GM18508 (cell line): Measurements from ENCODE around the gene CNOT2.
A peak's percentile ranks its signal among the peaks of the same experiment; 100 is the strongest.
"Not testable (repeated sequence)": the region's sequence is repeated elsewhere in the genome, so short reads cannot be mapped to it uniquely, and the experiment has no call there.

Experiments
- ATAC-seq: cut with Tn5 transposase; IDR thresholded peaks from one replicate; pipeline ENCODE4 v1.9.1; 2021; ENCODE audit warnings: moderate number of reproducible peaks; ENCODE audit not compliant: insufficient read depth, unreplicated experiment

CNOT2 gene

GRCh38 chr12:70292017-70292776 lies 49.0 kb downstream of the CNOT2 start:
- no peak for ATAC-seq

GRCh38 chr12:70304684-70305555 lies 61.7 kb downstream of the CNOT2 start:
- ATAC-seq: not testable (repeated sequence)

- ATAC-seq: no peak
Measured at GRCh38 chr12:70305794-70306193, 62.6 kb downstream of the CNOT2 start.

GRCh38 chr12:70306676-70307075 lies 63.4 kb downstream of the CNOT2 start:
- ATAC-seq: no peak

GRCh38 chr12:70307868-70308267 lies 64.6 kb downstream of the CNOT2 start:
- no peak for ATAC-seq

GRCh38 chr12:70309348-70309747 lies 66.1 kb downstream of the CNOT2 start:
- no peak for ATAC-seq

GRCh38 chr12:70314145-70314544 lies 70.9 kb downstream of the CNOT2 start:
- ATAC-seq: no peak

GRCh38 chr12:70317781-70318180 lies 74.5 kb downstream of the CNOT2 start:
- ATAC-seq: peak; percentile 93

GRCh38 chr12:70319605-70320004 lies 76.4 kb downstream of the CNOT2 start:
- no peak for ATAC-seq

- no peak for ATAC-seq
Measured at GRCh38 chr12:70321191-70321590, 78.0 kb downstream of the CNOT2 start.

- no peak for ATAC-seq
Measured at GRCh38 chr12:70327541-70327940, 84.3 kb downstream of the CNOT2 start.

GRCh38 chr12:70329728-70330127 lies 86.5 kb downstream of the CNOT2 start:
- no peak for ATAC-seq

GRCh38 chr12:70330158-70330557 lies 86.9 kb downstream of the CNOT2 start:
- ATAC-seq: no peak

- ATAC-seq: no peak
Measured at GRCh38 chr12:70332236-70332635, 89.0 kb downstream of the CNOT2 start.

GRCh38 chr12:70334742-70335141 lies 91.5 kb downstream of the CNOT2 start:
- ATAC-seq: no peak

- no peak for ATAC-seq
Measured at GRCh38 chr12:70338531-70338930, 95.3 kb downstream of the CNOT2 start.

- ATAC-seq: no peak
Measured at GRCh38 chr12:70351076-70351475, 107.8 kb downstream of the CNOT2 start.

GRCh38 chr12:70353780-70354660 lies 110.8 kb downstream of the CNOT2 start:
- ATAC-seq: no peak

- ATAC-seq: no peak
Measured at GRCh38 chr12:70354787-70355186, 111.6 kb downstream of the CNOT2 start.

- ATAC-seq: no peak
Measured at GRCh38 chr12:70355972-70356371, 112.7 kb downstream of the CNOT2 start.
